Measurements from ENCODE around the gene LEPROT.

DNA sequence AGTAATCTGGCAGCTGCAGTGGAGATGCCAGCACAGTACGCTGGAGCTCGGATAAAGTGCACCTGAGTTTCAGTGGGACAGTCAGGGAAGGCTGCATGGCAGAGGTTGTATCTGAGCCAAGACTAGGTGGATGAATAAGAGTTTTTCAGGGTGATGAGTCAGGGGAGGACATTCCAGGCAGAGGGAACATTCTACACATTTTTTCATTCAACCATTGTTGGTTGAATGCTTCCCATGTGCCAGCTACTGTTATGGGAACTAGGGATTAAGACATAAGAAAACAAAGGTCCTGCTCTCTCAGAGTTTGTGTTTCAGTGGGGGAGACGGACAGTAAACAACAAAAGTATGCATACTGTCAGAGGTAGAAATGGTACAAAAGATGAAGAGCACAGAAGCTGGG is 5.2 kb downstream of the LEPROT start:
- TF ChIP-seq EZH2phosphoT487 (IDR thresholded peaks at IDR 0.05; ENCODE audit: insufficient read depth, low read depth) (no peak), EZH2 (IDR thresholded peaks at IDR 0.05; ENCODE audit: insufficient read depth, poor library complexity, severe bottlenecking) (no peak)

Data from GM23248 (cell line).